Hypothalamus (tissue), 51 donors: ENCODE data around the gene HTR1E.
"Not testable (repeated sequence)": the region's sequence is repeated elsewhere in the genome, so short reads cannot be mapped to it uniquely, and the experiment has no call there.

ENCODE experiments used
- DNase-seq, 51 donors: peaks; one replicate each; lab custom pipeline; 2025; lab: John Stamatoyannopoulos, UW

The HTR1E gene

GRCh38 chr6:86937219-86938079 is at the start of gene HTR1E:
Gene HTR1E, plus strand, starts transcription at chr6:86937528. Its CDS starts 77,807 bp downstream, at chr6:87015335.
- peak in 32 of 51 donors; percentile 1 to 76 (median 19) for DNase-seq

DNA sequence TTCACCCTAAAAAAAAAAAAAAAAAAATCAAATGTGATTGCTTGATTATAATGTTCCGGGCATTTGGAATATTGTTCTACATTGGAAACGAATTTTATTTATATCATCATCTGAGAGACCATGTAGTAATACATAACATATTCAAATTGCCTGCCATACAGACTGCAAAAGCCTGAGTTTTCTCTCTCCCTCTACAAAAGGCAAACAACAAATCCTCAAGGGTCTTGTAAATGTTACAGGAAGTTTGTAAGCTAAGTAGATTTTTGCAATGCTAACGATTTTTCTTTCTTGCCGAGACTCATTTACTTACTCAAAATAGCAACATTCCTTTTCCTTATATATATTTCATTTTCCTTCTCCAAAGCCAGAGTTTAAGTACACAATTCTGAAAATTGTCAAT is 49.0 kb upstream of the HTR1E start:
- DNase-seq = no peak

- not testable (repeated sequence) for DNase-seq
Measured at GRCh38 chr6:86897265-86897664, 40.1 kb upstream of the HTR1E start.

DNA sequence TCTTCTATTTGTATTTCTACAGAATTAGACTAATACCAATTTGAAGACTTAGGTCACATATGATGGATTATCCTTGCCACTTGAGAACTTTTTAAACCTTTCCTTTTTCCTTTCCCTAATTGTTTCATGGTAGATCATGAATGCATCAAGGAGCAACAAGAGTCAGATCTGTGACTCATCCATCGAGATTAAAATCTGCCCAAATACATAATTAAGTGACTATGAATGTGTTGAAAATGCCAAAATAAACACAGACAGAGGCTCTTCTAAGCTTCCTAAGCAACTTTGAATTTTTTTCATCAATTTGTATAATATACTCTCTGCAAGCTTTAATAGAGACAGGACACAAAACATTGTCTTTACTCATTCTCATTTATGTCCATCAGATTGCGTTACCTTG is 23.5 kb upstream of the HTR1E start:
- no peak for DNase-seq

DNA sequence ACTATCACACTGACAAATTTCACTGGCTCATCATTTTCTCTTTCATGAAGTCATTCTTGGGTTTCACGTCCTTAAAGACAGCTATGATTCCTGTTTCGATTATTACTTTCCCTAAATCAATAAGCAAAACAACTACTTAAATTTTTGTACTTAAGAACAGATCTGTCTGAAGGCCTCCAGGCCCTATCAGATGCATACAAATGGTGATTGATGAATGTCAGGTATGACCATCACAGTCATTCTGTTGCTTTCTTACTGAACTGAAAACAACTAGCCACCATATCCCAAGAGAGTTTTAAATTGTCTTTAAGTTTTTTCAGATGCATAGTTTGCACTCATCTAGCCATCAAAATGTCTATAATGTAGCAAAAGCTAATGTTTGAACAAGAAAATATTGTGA is 20.9 kb upstream of the HTR1E start:
- DNase-seq = no peak

- not testable (repeated sequence) for DNase-seq
Measured at GRCh38 chr6:86927138-86927537, 10.2 kb upstream of the HTR1E start.

DNA sequence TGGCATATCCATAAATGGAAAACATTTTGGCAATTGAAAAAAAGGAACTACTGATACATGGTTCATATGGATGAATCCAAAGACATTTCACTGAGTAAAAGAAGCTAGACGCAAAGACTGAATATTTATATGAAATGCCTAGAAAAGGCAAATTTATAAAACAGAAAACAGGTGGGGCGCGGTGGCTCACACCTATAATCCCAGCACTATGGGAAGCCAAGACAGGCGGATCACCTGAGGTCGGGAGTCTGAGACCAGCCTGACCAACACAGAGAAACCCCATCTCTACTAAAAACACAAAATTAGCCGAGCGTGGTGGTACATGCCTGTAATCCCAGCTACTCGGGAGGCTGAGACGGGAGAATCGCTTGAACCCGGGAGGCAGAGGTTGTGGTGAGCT is 9.5 kb upstream of the HTR1E start:
- not testable (repeated sequence) for DNase-seq

GRCh38 chr6:86934365-86934764 is 3.0 kb upstream of the HTR1E start:
- no peak for DNase-seq

GRCh38 chr6:86936834-86937218 is 502 bp upstream of the HTR1E start:
- DNase-seq = peak in 2 of 51 donors; percentile 4 to 12

DNA sequence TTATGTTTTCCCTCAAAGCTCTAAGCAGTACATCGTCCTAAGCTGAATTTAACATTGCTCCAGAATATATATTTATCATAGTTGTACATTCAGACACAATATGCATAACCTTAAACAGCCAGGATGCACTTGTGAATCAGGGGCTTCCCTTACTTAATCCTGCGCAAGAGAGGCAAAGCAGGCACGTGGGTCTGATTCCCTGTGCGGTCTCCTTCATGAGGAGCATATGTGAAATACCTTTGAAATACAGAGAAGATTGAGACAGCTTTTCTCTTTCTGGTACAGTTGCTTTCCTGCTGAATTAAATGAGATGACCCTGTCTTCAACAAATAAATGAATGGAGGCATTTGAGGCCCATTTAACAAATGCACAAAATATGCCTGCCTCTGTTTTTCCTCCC is 1.5 kb downstream of the HTR1E start:
- no peak for DNase-seq

- DNase-seq = no peak
Measured at GRCh38 chr6:86941461-86941860, 4.1 kb downstream of the HTR1E start.

DNA sequence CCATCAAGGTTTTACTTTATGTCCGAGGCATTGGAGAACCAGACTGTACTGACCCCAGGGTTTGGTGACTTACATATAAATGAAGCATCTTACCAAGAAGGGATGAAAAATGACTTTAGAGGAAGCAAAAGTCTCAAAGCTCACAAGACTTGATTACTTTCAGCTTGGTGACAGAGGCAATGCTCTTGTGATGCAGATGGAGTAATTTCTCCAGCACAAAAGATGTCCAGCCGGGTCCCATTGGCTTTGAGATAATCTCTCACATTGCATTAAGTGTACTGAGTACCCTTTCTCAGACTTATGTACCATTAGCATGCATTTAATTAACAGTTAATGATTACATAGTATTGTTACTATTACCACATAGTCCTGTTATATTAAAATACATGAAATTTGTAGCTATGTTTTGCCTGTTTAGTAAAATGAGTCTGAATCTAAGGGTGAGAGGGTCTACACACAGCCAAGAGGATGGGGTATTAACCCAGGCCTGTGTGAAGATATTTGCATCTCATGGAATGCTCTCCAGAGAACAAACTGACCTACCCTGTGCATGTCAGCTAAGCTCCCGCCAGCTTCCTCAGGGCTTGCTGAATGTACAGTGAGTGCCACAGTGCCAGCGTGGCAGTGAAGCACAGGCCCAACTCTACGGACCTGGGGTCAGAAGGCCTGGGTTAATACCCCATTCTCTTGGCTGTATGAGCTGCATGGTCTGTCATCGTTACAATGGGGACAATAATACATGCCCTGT is 5.6 kb downstream of the HTR1E start:
- no peak for DNase-seq

DNA sequence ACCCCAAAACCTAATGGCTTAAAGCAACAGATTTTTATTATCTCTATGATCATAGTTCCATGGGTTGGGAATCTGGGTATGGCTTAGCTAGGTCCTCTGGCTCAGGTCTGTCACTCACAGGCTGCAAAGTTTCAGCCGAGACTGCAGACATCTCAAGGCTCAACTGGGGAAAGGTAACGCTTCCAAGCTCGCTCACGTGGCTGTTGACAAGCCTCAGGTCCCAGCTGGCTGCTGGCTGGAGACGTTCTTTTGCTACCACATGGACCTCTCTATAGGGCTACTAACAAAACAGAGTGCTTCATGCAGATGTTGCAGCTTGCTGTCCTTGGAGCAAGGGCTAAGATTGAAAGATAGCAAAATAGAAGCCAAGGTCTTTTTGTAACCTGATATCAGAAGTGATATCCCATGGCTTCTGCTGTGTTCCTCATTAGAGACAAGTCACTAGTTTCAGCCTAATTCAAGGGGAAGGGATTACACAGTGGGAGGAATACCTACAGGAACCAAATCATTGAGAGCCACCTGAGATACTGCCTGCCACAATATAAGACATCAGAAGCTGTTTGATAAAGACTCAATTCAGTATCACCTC is 6.6 kb downstream of the HTR1E start:
- DNase-seq = no peak

- no peak for DNase-seq
Measured at GRCh38 chr6:86949771-86950170, 12.4 kb downstream of the HTR1E start.

GRCh38 chr6:86952991-86953390 is 15.7 kb downstream of the HTR1E start:
- no peak for DNase-seq

- no peak for DNase-seq
Measured at GRCh38 chr6:86959656-86960055, 22.3 kb downstream of the HTR1E start.

GRCh38 chr6:86961455-86962200 is 24.3 kb downstream of the HTR1E start:
- DNase-seq = peak in 1 of 51 donors; percentile 44

DNA sequence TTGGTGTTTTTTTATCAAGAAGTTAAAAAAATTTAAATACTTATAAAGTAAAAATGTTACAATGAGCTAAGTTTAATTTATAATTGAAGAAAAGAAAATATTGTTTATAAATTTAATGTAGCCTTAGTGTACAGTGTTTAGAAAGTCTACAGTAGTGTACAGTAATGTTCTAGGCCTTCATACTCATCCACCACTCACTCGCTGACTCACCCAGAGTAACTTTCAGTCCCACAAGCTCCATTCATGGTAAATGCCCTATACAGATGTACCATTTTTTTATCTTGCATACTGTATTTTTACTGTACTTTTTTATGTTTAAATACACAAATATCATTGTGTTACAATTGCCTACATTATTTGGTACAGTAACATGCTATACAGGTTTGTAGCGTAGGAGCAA is 26.0 kb downstream of the HTR1E start:
- no peak for DNase-seq

DNA sequence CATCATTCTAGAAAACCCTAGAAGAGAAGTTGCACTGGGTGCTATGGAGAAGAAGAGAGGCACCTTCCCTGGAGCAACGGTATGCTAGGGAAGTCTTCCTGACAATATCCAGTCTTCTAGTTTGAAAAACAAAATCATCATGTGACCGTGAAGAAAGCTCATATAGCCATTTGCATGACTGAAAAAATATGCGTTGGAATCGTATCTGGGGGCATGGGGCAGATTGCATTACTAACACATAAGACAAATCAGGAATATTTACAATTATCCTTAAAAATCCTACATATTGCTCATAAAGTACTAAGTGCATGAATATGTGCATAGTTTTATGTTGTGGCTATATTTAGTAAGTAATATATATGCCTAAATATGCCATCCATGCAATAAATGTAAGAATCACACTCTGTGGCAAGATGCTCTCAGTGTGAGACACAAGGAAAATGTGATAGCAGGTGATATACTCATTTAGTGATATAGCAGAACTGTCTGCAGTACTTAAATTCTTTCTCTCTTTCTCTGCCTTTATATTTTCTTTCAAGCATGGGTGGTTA is 26.8 kb downstream of the HTR1E start:
- no peak for DNase-seq

GRCh38 chr6:86966271-86966670 is 28.9 kb downstream of the HTR1E start:
- no peak for DNase-seq

GRCh38 chr6:86969573-86969972 is 32.2 kb downstream of the HTR1E start:
- no peak for DNase-seq
